ENCODE measurements around the gene PLIN1. TPM values are rescaled to one million over a fixed set of nuclear protein-coding genes. Genes with fewer than 3 reads are reported as not detected.

PLIN1 gene
- total and polyA plus RNA-seq, 2 donors (not counting 1 experiment from before 2014, with no cell fraction given), result 0.02 to 0.50 TPM

DNA sequence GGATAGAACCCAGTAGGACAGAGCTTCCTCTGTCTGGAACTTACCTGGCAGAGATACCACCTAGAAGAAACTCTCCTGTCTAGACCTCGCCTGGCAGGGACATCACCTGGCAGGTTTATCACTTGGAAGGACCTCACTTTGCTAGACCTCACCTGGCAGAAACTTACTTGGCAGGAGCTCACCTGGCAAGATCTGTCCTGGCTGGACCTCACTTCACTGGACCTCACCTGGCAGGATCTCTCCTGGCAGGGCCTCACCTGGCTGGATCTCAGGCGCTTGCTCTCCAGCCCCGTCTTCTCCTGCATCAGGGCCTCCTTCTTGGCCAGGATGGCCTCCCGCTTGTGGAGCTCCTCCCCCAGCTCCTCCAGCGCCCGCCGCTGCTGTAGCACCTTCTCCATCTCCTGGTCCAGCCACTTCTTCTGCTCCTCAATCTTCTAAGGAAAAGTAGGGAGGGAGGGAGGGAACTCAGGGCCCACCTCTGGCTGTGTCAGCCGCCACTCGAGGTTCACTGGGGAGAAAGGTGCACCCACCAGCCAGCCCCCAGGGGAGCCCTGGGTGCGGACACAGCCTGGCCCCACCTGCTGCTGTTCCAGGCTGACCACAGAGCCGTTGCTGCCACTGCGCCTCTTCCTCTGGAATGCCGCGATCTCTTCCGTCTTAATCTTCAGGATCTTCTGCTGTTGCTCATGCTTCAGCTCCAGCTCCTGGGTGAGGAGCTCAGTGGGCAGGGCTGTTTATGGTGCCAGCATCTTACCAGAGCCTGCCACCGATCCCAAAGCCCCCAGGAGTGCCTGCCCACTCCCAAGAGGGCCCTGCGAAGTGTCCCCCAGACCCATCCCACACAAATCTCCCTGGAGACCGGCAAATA lies 46.4 kb downstream of the PLIN1 start:
- TF ChIP-seq CTCF (conservative IDR thresholded peaks at IDR 0.05 in 1 of 2, IDR thresholded peaks at IDR 0.05 in 1 of 2; ENCODE audit: low read depth in 1 of 2, low read length in 2 of 2), result no peak
- no peak for TF ChIP-seq EZH2 (IDR thresholded peaks at IDR 0.05; ENCODE audit: low read length, missing control alignments)
- H3K9me3 ChIP-seq (ENCODE audit: control insufficient read depth, insufficient read depth, low read depth, low read length), result no peaks in the 10 kb centered on the region
- no peaks in the 10 kb centered on the region for H4K20me1 ChIP-seq (ENCODE audit: control insufficient read depth, extremely low read depth, insufficient read depth, low read length)
- H3K27ac ChIP-seq (ENCODE audit: insufficient read depth, low read length), result no peak overlapping the region
- peaks cover 36% of the 10 kb centered on the region for H3K36me3 ChIP-seq (ENCODE audit: control insufficient read depth, insufficient read depth, low read length)
- no peak overlapping the region for H2AFZ ChIP-seq (ENCODE audit: low read length)
- no peak overlapping the region for H3K4me3 ChIP-seq (replicated peaks in 1 of 4; ENCODE audit: control extremely low read depth in 1 of 4, insufficient read depth in 1 of 4, low read depth in 3 of 4, low read length in 4 of 4)
- H3K79me2 ChIP-seq (ENCODE audit: control insufficient read depth, insufficient read depth, low read length), result no peaks in the 10 kb centered on the region
- no peaks in the 10 kb centered on the region for H3K27me3 ChIP-seq (ENCODE audit: control insufficient read depth, insufficient read depth, low read length)
- no peak for DNase-seq (ENCODE audit: low read depth in 2 of 2)
- no peak overlapping the region for H3K4me2 ChIP-seq (ENCODE audit: extremely low read depth, insufficient read depth, low read length)
- no peak overlapping the region for H3K9ac ChIP-seq (ENCODE audit: insufficient read depth, low read length)
- no peaks in the 10 kb centered on the region for H3K4me1 ChIP-seq (ENCODE audit: control insufficient read depth, extremely low read depth, insufficient read depth, low read length)

DNA sequence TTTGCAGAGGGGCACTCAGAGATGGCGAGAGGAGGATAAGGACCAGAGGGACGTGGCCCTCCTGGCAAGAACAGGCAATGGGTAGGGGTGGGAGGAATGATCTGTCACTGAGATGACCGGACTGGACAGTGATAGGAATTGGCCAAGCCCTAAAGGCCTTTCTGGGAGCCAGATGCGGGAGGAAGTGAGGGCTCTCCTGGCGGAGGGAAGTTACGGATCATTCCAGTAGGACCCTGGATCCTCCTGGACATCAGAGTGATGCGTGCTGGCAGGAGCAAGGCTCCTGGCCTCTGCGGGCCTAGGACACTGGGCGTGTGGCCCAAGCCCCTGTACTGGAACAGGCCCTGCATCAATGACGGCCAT lies 47.3 kb downstream of the PLIN1 start:
- Histone ChIP-seq H4K20me1 (ENCODE audit: control insufficient read depth, extremely low read depth, insufficient read depth, low read length) (no peaks in the 10 kb centered on the region), H3K9ac (ENCODE audit: insufficient read depth, low read length) (no peak overlapping the region), H3K4me1 (ENCODE audit: control insufficient read depth, extremely low read depth, insufficient read depth, low read length) (no peaks in the 10 kb centered on the region), H3K79me2 (ENCODE audit: control insufficient read depth, insufficient read depth, low read length) (no peaks in the 10 kb centered on the region), H3K27me3 (ENCODE audit: control insufficient read depth, insufficient read depth, low read length) (no peaks in the 10 kb centered on the region), H3K27ac (ENCODE audit: insufficient read depth, low read length) (no peak overlapping the region), H3K9me3 (ENCODE audit: control insufficient read depth, insufficient read depth, low read depth, low read length) (no peaks in the 10 kb centered on the region), H3K4me3 (replicated peaks in 1 of 4; ENCODE audit: control extremely low read depth in 1 of 4, insufficient read depth in 1 of 4, low read depth in 3 of 4, low read length in 4 of 4) (no peak overlapping the region), H2AFZ (ENCODE audit: low read length) (no peak overlapping the region), H3K4me2 (ENCODE audit: extremely low read depth, insufficient read depth, low read length) (no peak overlapping the region), H3K36me3 (ENCODE audit: control insufficient read depth, insufficient read depth, low read length) (peaks cover 36% of the 10 kb centered on the region)
- TF ChIP-seq CTCF (conservative IDR thresholded peaks at IDR 0.05 in 1 of 2, IDR thresholded peaks at IDR 0.05 in 1 of 2; ENCODE audit: low read depth in 1 of 2, low read length in 2 of 2), result no peak
- TF ChIP-seq EZH2 (IDR thresholded peaks at IDR 0.05; ENCODE audit: low read length, missing control alignments), result no peak
- DNase-seq (ENCODE audit: low read depth in 2 of 2), result no peak

- Histone ChIP-seq H3K27ac (ENCODE audit: insufficient read depth, low read length) (no peak overlapping the region), H3K36me3 (ENCODE audit: control insufficient read depth, insufficient read depth, low read length) (peaks cover 39% of the 10 kb centered on the region), H4K20me1 (ENCODE audit: control insufficient read depth, extremely low read depth, insufficient read depth, low read length) (no peaks in the 10 kb centered on the region), H3K4me3 (replicated peaks in 1 of 4; ENCODE audit: control extremely low read depth in 1 of 4, insufficient read depth in 1 of 4, low read depth in 3 of 4, low read length in 4 of 4) (no peak overlapping the region), H3K9me3 (ENCODE audit: control insufficient read depth, insufficient read depth, low read depth, low read length) (no peaks in the 10 kb centered on the region), H2AFZ (ENCODE audit: low read length) (no peak overlapping the region), H3K4me1 (ENCODE audit: control insufficient read depth, extremely low read depth, insufficient read depth, low read length) (no peaks in the 10 kb centered on the region), H3K79me2 (ENCODE audit: control insufficient read depth, insufficient read depth, low read length) (no peaks in the 10 kb centered on the region), H3K27me3 (ENCODE audit: control insufficient read depth, insufficient read depth, low read length) (no peaks in the 10 kb centered on the region), H3K4me2 (ENCODE audit: extremely low read depth, insufficient read depth, low read length) (no peak overlapping the region), H3K9ac (ENCODE audit: insufficient read depth, low read length) (no peak overlapping the region)
- no peak for DNase-seq (ENCODE audit: low read depth in 2 of 2)
- TF ChIP-seq EZH2 (IDR thresholded peaks at IDR 0.05; ENCODE audit: low read length, missing control alignments) (no peak), CTCF (conservative IDR thresholded peaks at IDR 0.05 in 1 of 2, IDR thresholded peaks at IDR 0.05 in 1 of 2; ENCODE audit: low read depth in 1 of 2, low read length in 2 of 2) (no peak)
Observed at GRCh38 chr15:89630974-89631901, 47.9 kb downstream of the PLIN1 start.
